HepG2 (cell line): ENCODE data around the gene MX2. TPM values are rescaled to one million over a fixed set of nuclear protein-coding genes. Genes with fewer than 3 reads are reported as not detected.

Experiments
- CHD2 ChIP-seq: IDR thresholded peaks from 2 replicates; pipeline ENCODE4 v1.6.1; 2011; ENCODE audit warnings: low read depth, low read length, improper control_type of control experiment
- GPN1 ChIP-seq: sonication (generic); formaldehyde crosslinking; IDR thresholded peaks from 2 replicates; pipeline ENCODE4 v1.5.1; 2020; ENCODE audit warnings: missing genetic modification reagents, borderline replicate concordance
- NFYC ChIP-seq: IDR thresholded peaks from 2 replicates; pipeline ENCODE4 v1.6.1; 2016; ENCODE audit warnings: missing genetic modification reagents, missing compliant biosample characterization
- POGZ ChIP-seq: sonication (generic); formaldehyde crosslinking; IDR thresholded peaks from 2 replicates; pipeline ENCODE4 v1.4.0; 2020; ENCODE audit warnings: mild to moderate bottlenecking, missing genetic modification reagents
- RBM22 ChIP-seq: fragments of 200-400 bp; formaldehyde crosslinking; optimal IDR thresholded peaks from 2 replicates; pipeline ENCODE3; 2017; ENCODE audit warnings: mild to moderate bottlenecking, low read length, moderate library complexity
- SMARCC2 ChIP-seq: fragments of 450-650 bp; IDR thresholded peaks from 2 replicates; pipeline ENCODE4 v1.6.1; 2017; ENCODE audit warnings: antibody characterized with exemption, mild to moderate bottlenecking
- TP53 ChIP-seq: sonication (generic); formaldehyde crosslinking; conservative IDR thresholded peaks from 2 replicates; pipeline ENCODE4 v1.4.0; 2020; ENCODE audit warnings: missing genetic modification reagents
- YY1 ChIP-seq: IDR thresholded peaks from 2 replicates; pipeline ENCODE4 v1.6.1; 2011; ENCODE audit warnings: low read length, low read depth, moderate library complexity, mild to moderate bottlenecking; ENCODE audit not compliant: insufficient read depth, insufficient replicate concordance
- ZBTB20 ChIP-seq: sonication (generic); formaldehyde crosslinking; IDR thresholded peaks from 2 replicates; pipeline ENCODE4 v1.8.1; 2023; ENCODE audit warnings: missing genetic modification reagents, low read depth, mild to moderate bottlenecking, borderline replicate concordance
- ZNF12 ChIP-seq: sonication (generic); formaldehyde crosslinking; IDR thresholded peaks from 2 replicates; pipeline ENCODE4 v1.5.0; 2020; ENCODE audit warnings: missing genetic modification reagents
- ZNF256 ChIP-seq: sonication (generic); formaldehyde crosslinking; conservative IDR thresholded peaks from 2 replicates; pipeline ENCODE4 v1.4.0; 2020; ENCODE audit warnings: missing genetic modification reagents
- ZNF451 ChIP-seq: sonication (generic); formaldehyde crosslinking; IDR thresholded peaks from 2 replicates; pipeline ENCODE4 v1.5.0; 2020; ENCODE audit warnings: mild to moderate bottlenecking, missing genetic modification reagents
- polyA plus RNA-seq, 8 experiments: library from polyadenylated mRNA; depleted of rRNA in 3 of 8; stranded (reverse) in 7 of 8; unstranded in 1 of 8; fragments of >200 nt; fragmentation: Illumina TruSeq in 4 of 8; extraction: Trizol in 4 of 8; gene quantifications; 2 replicates each; pipeline versions ENCODE4 v1.2.1 to v1.2.3, GENCODE V29; 2011 to 2016; ENCODE audit warnings: low read depth in 4 of 8, missing spikeins in 1 of 8, mixed read lengths in 1 of 8; ENCODE audit not compliant: insufficient read depth in 1 of 8
- total RNA-seq, 5 experiments: library from RNA; depleted of rRNA; stranded (reverse); fragments of >200 nt; fragmentation: Illumina TruSeq; extraction: Trizol; gene quantifications; 2 replicates each; pipeline ENCODE4 v1.2.3, GENCODE V29; 2016; ENCODE audit warnings: low read depth in 1 of 5
- TF ChIP-seq, protein P1 (sequence below): IDR thresholded peaks from 2 replicates; pipeline ENCODE4 v1.6.1; 2016; ENCODE audit warnings: missing compliant biosample characterization, missing genetic modification reagents, borderline replicate concordance
- TF ChIP-seq, protein P2 (sequence below): sonication (generic); formaldehyde crosslinking; IDR thresholded peaks from 2 replicates; pipeline ENCODE4 v1.4.0; 2020; ENCODE audit warnings: missing genetic modification reagents
- TF ChIP-seq, protein P3 (sequence below): IDR thresholded peaks from 2 replicates; pipeline ENCODE4 v1.6.1; 2016; ENCODE audit warnings: low read depth, missing genetic modification reagents, missing compliant biosample characterization
- TF ChIP-seq, protein P4 (sequence below): sonication (generic); formaldehyde crosslinking; IDR thresholded peaks from 2 replicates; pipeline ENCODE4 v1.8.1; 2023; ENCODE audit warnings: mild to moderate bottlenecking, missing genetic modification reagents

Gene MX2
- total and polyA plus RNA-seq, 2 of the 13 experiments (the other 11 are each of a cell fraction or from before 2014, with no cell fraction given), result 24.0 to 35.7 TPM

DNA sequence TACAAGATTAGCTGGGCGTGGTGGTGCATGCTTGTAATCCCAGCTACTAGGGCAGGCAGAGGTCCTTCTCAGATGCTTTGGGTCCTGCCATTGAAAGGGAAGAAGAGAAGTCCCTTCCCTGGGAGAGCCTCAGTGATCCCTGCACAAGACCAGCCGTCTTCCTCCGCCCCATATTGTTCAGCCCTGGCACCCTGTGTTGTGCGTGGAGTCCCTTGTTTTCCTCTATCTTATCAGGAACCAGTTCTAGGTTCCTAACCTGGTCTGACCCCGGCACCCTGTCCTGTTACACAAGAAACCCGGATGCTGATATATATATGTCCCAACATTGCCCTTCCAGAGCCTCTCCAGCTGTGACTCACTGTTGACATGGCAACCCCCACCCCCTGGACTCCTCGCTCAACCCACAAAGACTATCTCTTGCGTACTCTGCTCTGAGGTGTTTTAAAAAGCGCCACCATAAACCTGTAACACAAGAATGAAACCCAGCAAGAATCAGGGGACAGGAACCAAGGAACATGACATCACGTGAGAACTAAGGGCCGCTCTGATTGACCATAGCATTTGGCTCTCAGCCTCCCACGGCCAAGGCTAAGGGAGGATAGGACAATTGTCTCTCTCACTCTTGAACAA lies 4.8 kb downstream of the MX2 start (continued):
- TF ChIP-seq, protein P1, sequence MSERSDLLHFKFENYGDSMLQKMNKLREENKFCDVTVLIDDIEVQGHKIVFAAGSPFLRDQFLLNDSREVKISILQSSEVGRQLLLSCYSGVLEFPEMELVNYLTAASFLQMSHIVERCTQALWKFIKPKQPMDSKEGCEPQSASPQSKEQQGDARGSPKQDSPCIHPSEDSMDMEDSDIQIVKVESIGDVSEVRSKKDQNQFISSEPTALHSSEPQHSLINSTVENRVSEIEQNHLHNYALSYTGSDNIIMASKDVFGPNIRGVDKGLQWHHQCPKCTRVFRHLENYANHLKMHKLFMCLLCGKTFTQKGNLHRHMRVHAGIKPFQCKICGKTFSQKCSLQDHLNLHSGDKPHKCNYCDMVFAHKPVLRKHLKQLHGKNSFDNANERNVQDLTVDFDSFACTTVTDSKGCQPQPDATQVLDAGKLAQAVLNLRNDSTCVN (CRISPR knock-in tag), result 0 out of 2 replicates have a peak, but pooled peaks have one; percentile 50
- peak; percentile 76; the same call in 1 of the 2 replicates for TF ChIP-seq ZBTB20
- TF ChIP-seq, protein P2, sequence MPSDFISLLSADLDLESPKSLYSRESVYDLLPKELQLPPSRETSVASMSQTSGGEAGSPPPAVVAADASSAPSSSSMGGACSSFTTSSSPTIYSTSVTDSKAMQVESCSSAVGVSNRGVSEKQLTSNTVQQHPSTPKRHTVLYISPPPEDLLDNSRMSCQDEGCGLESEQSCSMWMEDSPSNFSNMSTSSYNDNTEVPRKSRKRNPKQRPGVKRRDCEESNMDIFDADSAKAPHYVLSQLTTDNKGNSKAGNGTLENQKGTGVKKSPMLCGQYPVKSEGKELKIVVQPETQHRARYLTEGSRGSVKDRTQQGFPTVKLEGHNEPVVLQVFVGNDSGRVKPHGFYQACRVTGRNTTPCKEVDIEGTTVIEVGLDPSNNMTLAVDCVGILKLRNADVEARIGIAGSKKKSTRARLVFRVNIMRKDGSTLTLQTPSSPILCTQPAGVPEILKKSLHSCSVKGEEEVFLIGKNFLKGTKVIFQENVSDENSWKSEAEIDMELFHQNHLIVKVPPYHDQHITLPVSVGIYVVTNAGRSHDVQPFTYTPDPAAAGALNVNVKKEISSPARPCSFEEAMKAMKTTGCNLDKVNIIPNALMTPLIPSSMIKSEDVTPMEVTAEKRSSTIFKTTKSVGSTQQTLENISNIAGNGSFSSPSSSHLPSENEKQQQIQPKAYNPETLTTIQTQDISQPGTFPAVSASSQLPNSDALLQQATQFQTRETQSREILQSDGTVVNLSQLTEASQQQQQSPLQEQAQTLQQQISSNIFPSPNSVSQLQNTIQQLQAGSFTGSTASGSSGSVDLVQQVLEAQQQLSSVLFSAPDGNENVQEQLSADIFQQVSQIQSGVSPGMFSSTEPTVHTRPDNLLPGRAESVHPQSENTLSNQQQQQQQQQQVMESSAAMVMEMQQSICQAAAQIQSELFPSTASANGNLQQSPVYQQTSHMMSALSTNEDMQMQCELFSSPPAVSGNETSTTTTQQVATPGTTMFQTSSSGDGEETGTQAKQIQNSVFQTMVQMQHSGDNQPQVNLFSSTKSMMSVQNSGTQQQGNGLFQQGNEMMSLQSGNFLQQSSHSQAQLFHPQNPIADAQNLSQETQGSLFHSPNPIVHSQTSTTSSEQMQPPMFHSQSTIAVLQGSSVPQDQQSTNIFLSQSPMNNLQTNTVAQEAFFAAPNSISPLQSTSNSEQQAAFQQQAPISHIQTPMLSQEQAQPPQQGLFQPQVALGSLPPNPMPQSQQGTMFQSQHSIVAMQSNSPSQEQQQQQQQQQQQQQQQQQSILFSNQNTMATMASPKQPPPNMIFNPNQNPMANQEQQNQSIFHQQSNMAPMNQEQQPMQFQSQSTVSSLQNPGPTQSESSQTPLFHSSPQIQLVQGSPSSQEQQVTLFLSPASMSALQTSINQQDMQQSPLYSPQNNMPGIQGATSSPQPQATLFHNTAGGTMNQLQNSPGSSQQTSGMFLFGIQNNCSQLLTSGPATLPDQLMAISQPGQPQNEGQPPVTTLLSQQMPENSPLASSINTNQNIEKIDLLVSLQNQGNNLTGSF, result no peak
- no peak for TF ChIP-seq ZNF12 (CRISPR knock-in tag)
- no peak for TF ChIP-seq GPN1 (CRISPR knock-in tag)
- no peak for TF ChIP-seq CHD2
- no peak for TF ChIP-seq SMARCC2
- no peak for TF ChIP-seq NFYC (CRISPR knock-in tag)
- peak; percentile 88 for TF ChIP-seq RBM22
- TF ChIP-seq ZNF451 (CRISPR knock-in tag), result no peak
- TF ChIP-seq, protein P3, sequence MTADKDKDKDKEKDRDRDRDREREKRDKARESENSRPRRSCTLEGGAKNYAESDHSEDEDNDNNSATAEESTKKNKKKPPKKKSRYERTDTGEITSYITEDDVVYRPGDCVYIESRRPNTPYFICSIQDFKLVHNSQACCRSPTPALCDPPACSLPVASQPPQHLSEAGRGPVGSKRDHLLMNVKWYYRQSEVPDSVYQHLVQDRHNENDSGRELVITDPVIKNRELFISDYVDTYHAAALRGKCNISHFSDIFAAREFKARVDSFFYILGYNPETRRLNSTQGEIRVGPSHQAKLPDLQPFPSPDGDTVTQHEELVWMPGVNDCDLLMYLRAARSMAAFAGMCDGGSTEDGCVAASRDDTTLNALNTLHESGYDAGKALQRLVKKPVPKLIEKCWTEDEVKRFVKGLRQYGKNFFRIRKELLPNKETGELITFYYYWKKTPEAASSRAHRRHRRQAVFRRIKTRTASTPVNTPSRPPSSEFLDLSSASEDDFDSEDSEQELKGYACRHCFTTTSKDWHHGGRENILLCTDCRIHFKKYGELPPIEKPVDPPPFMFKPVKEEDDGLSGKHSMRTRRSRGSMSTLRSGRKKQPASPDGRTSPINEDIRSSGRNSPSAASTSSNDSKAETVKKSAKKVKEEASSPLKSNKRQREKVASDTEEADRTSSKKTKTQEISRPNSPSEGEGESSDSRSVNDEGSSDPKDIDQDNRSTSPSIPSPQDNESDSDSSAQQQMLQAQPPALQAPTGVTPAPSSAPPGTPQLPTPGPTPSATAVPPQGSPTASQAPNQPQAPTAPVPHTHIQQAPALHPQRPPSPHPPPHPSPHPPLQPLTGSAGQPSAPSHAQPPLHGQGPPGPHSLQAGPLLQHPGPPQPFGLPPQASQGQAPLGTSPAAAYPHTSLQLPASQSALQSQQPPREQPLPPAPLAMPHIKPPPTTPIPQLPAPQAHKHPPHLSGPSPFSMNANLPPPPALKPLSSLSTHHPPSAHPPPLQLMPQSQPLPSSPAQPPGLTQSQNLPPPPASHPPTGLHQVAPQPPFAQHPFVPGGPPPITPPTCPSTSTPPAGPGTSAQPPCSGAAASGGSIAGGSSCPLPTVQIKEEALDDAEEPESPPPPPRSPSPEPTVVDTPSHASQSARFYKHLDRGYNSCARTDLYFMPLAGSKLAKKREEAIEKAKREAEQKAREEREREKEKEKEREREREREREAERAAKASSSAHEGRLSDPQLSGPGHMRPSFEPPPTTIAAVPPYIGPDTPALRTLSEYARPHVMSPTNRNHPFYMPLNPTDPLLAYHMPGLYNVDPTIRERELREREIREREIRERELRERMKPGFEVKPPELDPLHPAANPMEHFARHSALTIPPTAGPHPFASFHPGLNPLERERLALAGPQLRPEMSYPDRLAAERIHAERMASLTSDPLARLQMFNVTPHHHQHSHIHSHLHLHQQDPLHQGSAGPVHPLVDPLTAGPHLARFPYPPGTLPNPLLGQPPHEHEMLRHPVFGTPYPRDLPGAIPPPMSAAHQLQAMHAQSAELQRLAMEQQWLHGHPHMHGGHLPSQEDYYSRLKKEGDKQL (CRISPR knock-in tag), result 0 out of 2 replicates have a peak, but pooled peaks have one; percentile 22
- peak; percentile 25 for TF ChIP-seq YY1
- no peak for TF ChIP-seq ZNF256 (CRISPR knock-in tag)
- TF ChIP-seq TP53 (CRISPR knock-in tag), result no peak
- TF ChIP-seq, protein P4, sequence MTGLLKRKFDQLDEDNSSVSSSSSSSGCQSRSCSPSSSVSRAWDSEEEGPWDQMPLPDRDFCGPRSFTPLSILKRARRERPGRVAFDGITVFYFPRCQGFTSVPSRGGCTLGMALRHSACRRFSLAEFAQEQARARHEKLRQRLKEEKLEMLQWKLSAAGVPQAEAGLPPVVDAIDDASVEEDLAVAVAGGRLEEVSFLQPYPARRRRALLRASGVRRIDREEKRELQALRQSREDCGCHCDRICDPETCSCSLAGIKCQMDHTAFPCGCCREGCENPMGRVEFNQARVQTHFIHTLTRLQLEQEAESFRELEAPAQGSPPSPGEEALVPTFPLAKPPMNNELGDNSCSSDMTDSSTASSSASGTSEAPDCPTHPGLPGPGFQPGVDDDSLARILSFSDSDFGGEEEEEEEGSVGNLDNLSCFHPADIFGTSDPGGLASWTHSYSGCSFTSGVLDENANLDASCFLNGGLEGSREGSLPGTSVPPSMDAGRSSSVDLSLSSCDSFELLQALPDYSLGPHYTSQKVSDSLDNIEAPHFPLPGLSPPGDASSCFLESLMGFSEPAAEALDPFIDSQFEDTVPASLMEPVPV (CRISPR knock-in tag), result no peak
- peak; percentile 40; the same call in 1 of the 2 replicates for TF ChIP-seq POGZ (CRISPR knock-in tag)
